ENCODE data around the gene MEP1A.

Gene MEP1A

DNA sequence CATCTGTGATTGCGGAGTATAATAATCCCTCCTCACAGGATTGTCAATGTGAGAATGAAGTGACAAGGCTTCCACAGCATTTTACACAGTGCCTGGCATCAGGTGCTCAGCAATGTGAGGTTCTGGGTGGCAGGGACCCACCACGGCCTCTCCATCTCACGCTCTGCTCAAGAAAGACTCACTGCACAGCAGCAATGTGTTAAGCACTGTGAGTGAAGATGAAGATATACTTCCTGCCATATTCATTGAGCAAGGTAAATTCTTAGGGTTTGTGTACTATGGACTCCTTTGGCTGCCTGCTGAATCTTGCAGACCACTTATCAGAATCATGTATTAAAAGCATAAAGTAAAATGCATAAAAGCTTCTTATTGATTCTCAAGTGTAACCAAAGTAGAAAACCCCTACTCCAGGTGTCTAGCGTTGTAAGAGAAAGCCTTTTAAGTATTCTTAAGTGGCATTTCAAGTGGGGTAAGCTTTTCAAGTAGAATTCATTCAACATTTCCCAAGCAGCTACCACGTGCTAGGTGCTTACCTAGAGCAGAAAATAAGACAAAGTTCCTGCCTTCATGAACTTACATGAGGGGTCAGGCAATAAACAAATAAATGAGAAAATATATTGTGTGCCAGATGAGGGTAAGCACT, 17.0 kb upstream of the MEP1A start:
- no peak for DNase-seq

DNA sequence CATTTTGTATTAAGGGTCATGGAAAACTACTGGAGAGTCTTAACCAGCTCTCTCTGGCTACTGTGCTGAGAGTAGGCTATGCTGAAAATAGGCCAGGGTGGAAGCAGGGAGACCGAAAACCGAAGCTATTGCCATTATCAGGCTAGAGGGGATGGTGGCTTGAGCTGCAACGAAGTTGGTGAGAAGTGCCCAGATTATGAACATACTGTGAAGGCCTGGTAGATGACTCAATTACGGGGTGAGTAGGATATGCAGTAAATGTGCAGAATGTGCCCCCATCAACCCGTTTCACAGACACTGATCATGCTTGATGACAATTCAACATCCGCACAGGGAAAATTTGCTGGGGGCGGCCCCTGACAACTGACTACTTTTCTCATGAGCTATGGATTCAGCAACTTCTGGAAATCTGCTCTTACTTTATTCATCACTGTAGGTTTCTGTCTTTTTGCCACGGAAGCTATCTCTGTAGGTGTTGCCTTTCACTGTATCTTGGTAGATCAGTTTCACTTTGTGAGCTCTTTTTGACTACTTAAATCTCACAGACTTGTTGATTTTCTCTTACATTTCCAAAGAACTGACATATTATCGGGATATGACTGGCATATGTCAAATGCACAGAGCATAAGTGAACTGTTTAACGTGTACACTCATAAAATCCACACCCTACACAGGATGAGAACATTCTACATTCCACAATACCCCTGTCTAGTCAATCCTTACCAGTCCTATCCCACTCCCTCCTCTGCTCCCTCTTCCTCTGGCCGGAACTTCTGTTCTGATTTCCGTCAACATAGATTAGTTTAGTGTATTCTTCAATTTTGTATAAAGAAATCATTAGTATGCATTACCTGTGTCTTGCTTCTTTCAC, 15.5 kb upstream of the MEP1A start:
- DNase-seq, result no peak

DNA sequence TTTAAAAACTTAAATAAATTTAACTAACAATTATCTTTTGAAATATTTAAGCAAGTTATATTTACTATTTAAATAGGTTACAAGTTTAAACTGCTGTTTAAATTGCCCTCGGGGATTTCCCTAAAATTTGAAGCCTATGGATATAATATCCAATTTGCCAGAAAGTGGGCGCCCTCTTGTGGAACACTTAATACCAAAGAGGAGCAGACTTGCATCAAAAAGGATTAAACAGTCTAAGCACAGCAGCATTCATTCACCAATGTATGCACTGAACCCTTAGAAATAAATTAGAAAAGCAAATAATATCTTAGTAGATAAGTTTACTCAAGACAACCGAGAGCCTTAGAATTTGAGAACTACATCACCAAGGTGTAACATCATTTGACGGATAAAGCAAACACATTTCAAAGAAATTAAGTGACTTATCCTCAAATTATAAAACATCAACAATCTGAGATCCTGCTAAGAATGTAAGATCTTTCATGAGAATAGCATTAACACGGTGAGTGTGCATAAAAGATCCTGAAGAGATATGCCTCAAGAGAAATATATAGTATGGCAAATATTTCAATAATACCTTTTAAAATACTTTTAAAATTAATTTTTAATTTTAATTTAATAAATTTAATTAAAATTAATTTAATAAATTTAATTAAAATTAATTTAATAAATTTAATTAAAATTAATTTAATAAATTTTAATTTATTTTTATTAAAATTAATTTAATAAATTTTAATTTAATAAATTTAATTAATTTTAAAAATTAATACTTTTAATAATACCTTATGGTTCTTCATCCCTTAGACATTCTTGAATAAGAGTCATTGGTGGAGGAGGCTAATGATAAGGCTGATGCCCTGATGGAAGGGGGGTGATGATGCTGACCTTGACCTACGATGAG, 11.5 kb upstream of the MEP1A start:
- DNase-seq, result no peak

DNA sequence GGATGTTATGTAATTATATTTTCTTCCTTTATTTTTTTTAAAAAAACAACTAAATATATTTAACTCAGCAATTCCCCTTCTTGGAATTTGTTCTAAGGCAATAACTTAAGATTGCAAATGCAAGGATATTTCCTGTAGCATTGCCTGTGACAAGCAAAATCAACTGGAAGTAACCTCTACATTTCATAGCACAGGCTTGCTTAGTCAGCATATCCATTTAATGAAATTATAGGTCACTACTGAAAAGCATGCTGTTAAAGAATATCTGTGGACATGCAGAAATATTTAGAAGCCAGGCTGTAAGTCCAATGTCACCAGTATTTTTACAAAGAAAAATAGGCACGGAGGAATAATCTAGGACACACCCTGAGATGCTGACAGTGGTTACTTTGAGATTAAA, 8.7 kb upstream of the MEP1A start:
- DNase-seq, result no peak

DNA sequence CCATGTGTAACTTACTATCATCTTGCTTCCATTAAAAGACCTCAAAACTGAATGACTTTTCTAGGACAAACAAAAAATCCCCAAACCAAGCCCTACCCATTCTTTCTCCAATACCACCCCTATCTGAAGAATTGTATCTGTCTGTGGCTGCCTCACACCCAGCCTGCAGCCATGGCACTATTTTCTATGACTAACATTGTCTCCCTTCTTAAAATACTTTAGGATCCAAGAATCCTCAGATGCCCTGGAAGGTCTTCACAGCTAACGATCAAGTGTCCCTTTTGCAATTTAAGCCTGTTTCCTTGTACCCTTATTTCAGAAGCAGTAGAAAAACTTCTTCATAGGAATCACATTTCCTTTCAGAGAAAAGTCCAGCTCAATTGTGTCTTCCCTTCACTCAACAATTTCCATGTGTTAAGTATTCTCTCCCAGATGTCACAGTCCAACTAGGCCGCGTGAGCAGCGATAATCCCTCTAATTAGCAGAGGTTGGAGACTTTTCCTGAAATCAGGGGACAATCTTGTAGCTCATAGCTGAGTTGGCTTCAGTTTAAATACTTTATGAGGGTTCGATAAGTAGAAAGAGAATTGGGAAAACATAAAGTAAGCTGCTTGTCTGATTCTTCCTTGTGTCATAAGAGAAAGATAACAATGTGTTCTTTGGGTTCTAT, 5.2 kb upstream of the MEP1A start:
- no peak for DNase-seq

DNA sequence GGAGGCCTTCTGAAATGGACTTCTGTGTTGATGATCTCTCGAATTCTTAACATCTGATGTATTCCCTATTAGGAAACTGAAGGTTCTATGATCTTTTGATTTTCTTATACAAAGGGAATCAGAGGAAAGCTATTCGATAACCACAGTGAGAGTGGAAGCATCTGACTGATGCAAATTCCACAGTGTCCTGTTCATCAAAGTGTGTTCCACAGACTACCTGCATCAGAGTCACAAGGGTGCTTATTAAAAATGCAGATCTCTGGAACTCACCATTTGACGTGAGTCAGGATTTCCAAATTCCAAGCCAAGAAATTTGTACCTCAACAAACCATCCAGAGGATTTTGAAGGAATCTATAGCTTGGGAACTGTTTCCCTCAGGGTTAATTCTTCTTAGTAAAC, 4.4 kb upstream of the MEP1A start:
- DNase-seq, result no peak

DNA sequence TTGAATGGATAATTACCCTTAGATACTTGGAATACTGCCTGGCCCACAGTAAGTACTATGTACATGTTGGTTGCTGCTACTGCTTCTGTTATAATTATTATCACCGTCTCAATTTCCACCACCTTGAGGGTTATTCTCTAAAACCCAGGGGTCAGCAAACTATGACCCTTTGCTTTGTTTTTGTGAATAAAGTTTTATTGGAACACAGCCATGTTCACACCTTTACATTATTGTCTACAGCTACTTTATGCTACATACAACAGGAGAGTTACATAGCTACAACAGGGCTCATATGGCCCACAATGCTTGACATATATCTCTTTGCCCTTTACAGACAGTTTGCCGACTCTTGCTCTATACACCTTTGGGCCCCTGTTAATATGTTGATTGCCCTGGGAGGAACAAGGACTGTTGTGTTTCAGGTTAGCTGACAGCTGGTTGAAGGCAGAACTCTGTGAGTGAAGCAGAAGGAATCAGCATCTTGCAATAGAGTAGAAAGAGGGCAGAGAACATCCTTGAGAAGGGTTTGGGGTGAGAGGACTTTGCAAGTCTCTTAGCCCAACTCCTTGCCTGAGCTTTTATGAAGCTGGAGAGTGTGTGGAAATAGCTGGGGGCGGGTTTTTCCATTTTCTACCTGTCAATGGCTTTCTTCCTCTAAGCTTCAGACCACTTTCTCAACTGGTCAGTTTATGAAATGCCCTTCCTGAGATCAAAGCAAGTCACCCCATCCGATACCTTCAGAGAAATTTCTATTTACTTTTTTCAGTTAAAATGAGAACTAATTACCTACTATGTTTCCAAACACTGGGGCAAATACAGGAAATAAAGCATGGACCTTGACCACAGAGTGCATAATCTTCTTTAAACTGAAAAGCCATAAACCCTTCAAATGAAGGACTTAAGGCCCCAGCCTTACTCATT, 3.5 kb upstream of the MEP1A start:
- no peak for DNase-seq

DNA sequence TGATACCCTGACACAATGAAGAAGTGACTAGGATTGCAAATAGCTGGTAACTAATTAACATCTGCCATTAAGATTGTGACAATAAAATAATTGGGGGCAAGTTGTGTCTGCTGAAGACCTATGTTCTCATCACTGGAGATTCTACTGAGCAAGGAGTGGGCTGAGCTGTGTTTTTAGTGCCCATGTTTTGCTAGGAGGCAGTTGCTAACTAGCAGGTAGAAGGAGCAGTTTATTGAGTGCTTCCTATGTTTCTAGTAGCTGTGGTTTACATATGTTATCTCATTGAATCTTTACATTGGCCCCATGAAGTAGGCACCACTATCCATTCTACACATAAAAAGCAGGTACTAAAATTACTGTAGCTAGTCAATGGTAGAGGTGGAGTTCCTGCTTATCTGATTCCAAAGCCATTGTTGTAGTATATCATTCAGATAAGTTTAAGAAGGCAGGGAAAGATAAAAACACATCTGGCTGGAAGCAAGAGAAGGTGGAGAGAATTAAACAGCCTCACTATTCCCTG, 2.8 kb upstream of the MEP1A start:
- DNase-seq, result no peak

DNA sequence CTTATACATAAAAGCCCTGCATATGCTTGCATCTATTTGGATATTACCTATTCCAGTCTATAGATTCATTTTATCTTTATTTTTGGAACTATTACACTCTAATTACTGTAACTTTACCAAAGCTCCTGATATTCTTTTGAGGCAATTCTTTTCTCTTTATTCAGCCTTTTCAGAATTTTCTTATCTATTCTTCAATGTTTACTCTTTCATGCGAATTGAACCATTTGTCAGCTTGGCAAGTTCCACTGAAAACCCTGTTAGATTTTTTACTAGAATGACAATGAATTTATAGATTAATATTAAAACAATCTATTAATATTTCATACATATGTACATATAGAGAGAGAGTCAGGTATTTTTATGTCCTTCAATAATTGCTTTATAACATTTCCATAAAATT, 554 bp upstream of the MEP1A start:
- no peak for DNase-seq

DNA sequence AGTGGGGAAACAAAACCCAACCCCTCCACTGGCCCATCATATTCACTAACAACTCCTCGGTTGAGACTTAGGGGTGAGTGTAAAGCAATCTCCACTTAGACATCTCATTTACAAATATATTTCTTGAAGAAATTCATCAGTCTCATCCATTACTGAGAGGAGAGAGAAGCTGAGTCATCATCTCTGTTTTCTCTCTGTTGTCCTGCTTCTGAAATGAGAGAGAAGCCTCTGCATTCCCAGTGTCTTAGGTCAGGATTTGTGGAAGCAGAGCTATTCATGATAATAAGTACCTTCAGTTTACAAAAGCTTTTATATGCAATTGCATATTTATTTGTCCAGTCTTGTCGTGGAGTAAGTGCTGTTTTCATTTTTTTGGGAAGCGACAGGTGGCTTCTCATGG, 879 bp downstream of the MEP1A start:
- DNase-seq, result no peak

DNA sequence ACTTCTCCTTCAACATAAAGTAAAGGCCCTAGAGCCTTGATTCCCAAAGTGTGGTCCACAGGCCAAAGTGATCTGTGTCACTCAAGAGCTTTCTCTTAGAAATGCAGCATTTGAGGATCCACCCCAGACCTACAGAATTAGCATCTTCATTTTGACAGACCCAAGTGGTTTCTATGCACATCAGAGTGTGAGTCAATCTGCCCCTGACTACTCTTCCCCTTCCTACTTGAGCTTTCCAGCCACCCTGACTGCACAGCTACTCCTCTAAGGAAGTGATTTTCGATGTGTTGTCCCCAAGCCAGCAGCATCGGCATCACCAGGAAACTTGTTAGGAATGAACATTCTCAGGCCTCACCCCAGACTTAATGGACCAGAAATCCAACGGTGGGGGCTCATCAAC, 2.6 kb downstream of the MEP1A start:
- DNase-seq, result no peak

DNA sequence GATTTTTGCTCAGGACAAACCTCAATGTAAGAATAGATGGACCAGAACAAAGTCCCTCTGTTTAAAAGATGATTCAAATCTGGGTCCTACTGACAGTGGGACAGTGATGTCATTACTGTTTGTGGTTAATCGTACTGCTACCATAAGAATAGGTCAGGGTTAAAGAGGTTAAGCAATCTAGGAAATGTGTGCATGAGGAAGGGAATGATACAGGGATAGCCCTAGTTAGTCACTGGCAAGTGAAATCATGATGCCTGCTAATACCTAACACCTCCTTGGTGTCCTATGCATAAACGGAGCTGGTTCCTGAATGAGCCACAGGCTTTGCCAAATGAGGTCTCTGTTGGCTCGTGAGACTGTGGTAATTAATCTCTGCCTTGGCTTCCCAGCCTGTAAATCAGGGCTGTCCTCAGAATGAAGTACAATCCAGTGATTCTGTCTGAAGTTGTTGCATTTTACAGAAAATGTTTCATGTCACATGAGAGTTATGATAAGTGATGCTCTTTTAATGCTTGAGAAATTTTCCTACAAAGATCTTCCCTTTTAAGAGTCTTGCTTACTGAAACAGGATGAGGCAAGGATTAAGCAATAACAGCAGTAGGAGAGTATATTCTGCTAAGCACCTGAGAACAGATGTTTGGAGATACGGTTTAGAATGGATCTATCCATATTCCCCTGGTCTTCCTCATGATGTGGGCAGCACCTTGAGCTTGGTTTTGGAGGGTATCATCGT, 3.8 kb downstream of the MEP1A start:
- DNase-seq, result no peak

DNA sequence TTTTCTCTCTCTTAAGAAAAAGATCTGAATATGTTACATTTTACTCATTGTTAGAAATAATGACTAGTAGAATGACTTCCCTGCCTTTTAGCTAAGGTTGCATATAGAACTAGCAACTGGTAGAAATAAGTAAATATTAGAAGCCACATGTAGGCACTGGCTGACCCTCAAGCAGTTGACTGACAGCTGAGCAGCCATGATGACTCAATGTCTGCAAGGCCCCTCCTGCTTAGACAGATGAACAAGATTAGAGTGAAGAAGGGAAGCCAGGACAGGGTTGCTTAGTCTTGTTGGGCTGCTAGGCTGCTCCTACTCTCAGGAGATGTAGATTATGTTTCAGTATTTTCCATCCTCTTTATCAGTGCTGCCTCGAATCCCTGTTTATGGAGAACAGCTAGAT, 6.5 kb downstream of the MEP1A start:
- DNase-seq, result no peak

DNA sequence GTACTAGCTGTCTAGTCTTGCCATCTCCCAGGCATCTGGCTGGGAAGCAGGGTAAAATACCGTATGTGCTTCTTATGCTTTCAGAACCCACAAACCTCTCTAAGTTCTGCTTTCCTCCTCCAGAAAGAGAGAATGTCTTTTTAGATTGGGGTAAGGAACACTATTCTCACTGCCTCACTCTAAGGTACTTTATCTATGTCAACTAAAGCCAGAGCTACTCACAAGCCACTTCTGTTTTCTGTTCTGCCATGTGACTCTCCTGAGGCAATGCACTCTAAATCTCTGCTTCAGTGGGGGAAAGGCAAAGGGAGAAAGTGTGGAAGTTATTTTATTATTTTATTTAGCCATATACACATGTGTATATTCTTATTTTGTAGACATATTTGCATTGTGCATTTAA, 15.6 kb downstream of the MEP1A start:
- DNase-seq, result no peak

DNA sequence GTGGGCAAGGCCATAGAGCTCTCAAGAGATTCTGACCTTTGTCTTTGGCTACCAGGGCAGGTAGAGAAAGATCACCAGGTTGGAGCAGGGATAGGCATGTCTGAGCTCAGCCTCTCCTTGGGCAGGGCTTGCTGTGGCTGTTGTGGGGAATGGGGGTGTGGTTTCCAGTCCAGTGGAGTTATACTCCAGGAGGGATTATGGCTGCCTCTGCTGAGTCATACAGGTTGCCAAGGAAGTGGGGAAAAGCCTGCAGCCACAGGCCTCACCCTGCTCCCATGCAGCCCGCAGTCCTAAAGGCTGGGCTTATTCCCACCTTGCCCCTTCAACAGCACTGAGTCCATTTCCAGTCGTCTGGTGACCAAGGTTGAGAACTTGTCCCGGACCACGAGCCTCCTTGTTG, 21.9 kb downstream of the MEP1A start:
- no peak for DNase-seq

DNA sequence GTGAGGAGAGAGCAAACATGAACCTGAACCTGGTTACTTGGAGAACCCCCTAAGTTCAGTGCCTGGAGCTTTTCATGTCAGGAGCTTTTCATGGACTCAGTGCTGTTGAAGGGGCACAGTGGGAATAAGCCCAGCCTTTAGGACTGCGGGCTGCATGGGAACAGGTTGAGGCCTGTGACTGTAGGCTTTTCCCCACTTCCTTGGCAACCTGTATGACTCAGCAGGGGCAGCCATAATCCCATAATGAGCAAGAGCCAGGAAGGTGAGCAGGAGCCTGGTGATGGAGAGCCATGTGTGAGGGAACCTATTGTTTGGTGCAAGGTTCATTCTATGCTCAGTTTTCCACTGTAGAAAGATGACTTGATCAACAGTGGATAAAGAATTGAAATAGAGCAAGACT, 23.4 kb downstream of the MEP1A start:
- DNase-seq, result no peak

DNA sequence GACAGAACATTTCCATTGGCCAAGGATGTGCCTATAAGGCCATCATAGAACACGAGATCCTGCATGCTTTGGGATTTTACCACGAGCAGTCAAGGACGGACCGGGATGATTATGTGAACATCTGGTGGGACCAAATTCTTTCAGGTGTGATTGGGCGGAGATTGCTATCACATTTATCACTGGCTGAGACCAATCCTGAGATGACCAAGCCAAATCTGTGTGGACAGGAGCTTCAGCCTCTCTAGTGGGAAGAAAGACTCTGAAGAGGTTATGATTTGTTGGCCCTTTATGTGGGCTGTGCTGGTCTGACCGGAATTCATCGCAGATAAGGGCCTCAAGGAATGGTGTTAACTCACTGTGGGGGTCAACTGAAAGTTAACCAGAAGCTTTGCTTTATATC, 26.4 kb downstream of the MEP1A start:
- DNase-seq, result no peak

DNA sequence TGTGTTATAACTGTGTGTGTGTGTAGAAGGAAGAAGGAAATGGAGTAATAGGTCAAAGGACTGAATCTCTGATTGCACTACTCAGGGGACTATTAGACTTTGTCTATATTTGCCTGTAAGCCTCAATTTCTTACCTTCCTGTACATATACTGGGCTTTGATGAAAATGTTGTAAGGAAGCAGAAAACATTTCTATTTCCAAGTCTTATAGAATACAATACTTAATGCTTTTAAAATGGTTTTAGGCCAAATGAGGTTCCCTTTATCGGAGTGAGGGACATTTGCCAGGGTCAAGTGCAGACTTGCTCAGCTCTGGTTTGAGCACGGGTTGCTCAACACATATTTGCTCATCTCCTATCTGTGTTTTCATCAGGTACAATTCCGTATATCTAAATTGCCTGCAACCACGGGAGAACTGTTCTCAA, 28.3 kb downstream of the MEP1A start:
- no peak for DNase-seq

DNA sequence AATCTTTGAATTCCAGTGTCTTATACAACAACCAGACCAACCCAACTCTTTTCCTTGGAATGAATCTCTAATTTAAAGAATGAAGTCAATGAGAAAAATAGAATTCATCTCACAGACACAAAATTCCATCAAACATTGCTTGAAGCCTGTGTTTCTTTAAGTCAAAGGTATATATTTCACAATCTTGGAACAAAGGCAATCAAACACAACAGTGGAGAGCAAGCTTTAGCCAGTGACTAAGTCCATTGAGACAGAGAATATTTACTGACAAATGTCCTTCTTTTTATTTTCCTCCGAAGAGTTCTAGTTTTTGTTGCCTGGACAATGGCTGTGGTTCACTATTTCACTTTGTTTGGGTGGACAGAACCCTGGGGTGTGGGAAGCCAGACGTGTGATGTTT, 35.8 kb downstream of the MEP1A start:
- no peak for DNase-seq

DNA sequence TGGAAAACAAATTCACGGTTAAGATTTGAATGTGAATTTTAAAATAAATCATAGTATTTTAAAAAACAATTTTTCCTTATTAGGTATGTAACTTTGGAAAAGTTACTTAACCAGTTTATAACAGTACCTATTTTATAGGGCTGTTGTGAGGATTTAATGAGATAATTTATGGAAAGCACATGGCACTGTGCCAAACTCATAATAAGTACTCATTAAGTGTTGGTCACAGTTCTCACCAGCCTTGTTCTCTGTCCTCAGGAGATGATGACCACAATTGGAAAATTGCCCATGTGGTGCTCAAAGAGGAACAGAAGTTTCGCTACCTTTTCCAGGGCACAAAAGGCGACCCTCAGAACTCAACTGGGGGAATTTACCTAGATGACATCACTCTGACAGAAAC, 39.6 kb downstream of the MEP1A start:
- DNase-seq, result no peak
